Lower lobe of right lung (tissue), 2 donors: Measurements from ENCODE around the gene B3GLCT. TPM values are rescaled to one million over a fixed set of nuclear protein-coding genes. Genes with fewer than 3 reads are reported as not detected.

Experiments used
- ATAC-seq, 2 donors: fragments of 200-7000 bp; cut with Tn5 transposase; one replicate each; pipeline ENCODE4 v1.9.1; 2020 to 2022; ENCODE audit warnings: mild to moderate bottlenecking in 2 of 2, moderate library complexity in 2 of 2
- DNase-seq: peaks from one replicate; pipeline ENCODE4 v3.0.0-alpha.2; 2020
- H3K27ac ChIP-seq: fragments of 200-600 bp; one replicate; pipeline ENCODE4 v1.8.0; 2022
- H3K27me3 ChIP-seq: fragments of 200-600 bp; one replicate; pipeline ENCODE4 v1.8.0; 2022; ENCODE audit warnings: low read depth
- H3K36me3 ChIP-seq: fragments of 200-600 bp; one replicate; pipeline ENCODE4 v1.8.0; 2022; ENCODE audit warnings: mild to moderate bottlenecking
- H3K4me1 ChIP-seq: fragments of 200-600 bp; one replicate; pipeline ENCODE4 v1.8.0; 2022
- H3K4me3 ChIP-seq: fragments of 200-600 bp; one replicate; pipeline ENCODE4 v1.8.0; 2022; ENCODE audit warnings: mild to moderate bottlenecking
- H3K9me3 ChIP-seq: fragments of 200-600 bp; one replicate; pipeline ENCODE4 v1.8.0; 2022
- CTCF ChIP-seq: fragments of 200-600 bp; IDR thresholded peaks from one replicate; pipeline ENCODE4 v1.8.0; 2022; ENCODE audit warnings: antibody characterized with exemption, mild to moderate bottlenecking
- intact Hi-C: fragments of 100-400 bp; cut with DNase I; formaldehyde crosslinking; loops from one replicate; pipeline ENCODE4 v1.11.0; 2022
- long read RNA-seq: library from polyadenylated mRNA; unstranded; transcript quantifications from one replicate; pipeline ENCODE4 v2.0.0, GENCODE V29; 2021
- total RNA-seq: library from RNA; stranded (reverse); fragmentation: NEBNext Ultra II Directional; extraction: Animal tissue kit (Norgen Biotek cat#: 25700); gene quantifications from one replicate; pipeline ENCODE4 v1.2.1, GENCODE V29; 2021
- donor health status: DM: no; HTN: yes; CAD: no; lungs with severe emphysema.

The B3GLCT gene
- total RNA-seq, result 6.1 TPM
- long read RNA-seq, full-length matches to known transcripts, result 6 of 19 reads
- long read RNA-seq, partial matches to known transcripts, result 4 of 19 reads
- long read RNA-seq, other reads (novel, unspliced or antisense), result 9 of 19 reads

DNA sequence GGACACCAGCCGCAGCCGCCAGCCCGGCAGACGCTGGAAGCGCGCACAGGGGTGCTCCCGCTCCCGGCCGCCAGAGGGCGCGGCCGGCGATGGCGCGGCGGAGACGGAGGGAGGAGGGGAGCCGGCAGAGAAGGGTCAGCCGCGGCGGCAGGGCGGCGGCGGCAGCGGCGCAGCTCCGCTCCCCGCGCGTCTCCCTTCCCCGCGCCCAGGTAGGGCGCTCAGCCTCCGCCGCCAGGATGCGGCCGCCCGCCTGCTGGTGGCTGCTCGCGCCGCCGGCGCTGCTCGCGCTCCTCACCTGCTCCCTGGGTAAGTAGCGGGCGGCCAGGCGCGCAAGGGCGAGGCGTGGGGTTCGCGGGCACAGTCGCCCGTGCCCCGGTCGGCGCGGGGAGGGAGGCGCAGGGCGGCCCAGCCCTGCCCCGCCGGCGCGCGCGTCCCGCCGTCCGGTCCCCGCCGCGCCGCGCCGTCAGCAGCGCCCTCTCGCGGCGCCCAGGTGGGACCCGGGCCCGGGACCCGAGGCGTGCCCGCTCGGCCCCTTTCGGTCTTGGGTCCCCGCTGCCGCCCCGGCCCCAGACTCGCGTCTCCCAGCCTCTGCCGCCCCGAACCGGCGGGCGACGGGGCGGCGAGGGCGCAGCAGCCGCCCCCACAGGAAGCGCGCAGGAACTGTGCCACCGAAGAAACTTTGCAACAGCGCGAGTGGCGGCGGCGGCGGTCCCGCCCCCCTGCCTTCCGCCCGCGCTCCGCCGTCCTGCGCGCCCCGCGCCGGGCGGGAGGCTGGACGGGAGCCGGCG, at the start of gene B3GLCT:
Gene B3GLCT, plus strand, starts transcription at position 127 of the 788 bp plus-strand sequence. Its CDS starts 110 bp downstream, at position 237.
- H3K4me1 ChIP-seq, result peaks cover 12% of the 10 kb centered on the region
- ATAC-seq (peak; percentile 94 to 96), DNase-seq (peak; percentile 86)
- no peaks in the 10 kb centered on the region for H3K9me3 ChIP-seq
- H3K4me3 ChIP-seq, result peak within 1 kb of the TSS; percentile 79
- no peaks in the 10 kb centered on the region for H3K36me3 ChIP-seq
- no peaks in the 10 kb centered on the region for H3K27me3 ChIP-seq
- intact Hi-C loops, result no loop called here
- TF ChIP-seq CTCF, result peak; percentile 92
- H3K27ac ChIP-seq, result peak within 1 kb of the TSS; percentile 94

GRCh38 chr13:31150315-31150985, 49.3 kb upstream of the B3GLCT start:
- intact Hi-C loops, result no loop called here
- Histone ChIP-seq H3K9me3 (no peaks in the 10 kb centered on the region), H3K27me3 (no peaks in the 10 kb centered on the region), H3K27ac (no peak overlapping the region), H3K36me3 (peaks cover 100% of the 10 kb centered on the region), H3K4me3 (no peak overlapping the region), H3K4me1 (peaks cover 8% of the 10 kb centered on the region)
- DNase-seq (no peak), ATAC-seq (peak; percentile 84 to 97)
- no peak for TF ChIP-seq CTCF

DNA sequence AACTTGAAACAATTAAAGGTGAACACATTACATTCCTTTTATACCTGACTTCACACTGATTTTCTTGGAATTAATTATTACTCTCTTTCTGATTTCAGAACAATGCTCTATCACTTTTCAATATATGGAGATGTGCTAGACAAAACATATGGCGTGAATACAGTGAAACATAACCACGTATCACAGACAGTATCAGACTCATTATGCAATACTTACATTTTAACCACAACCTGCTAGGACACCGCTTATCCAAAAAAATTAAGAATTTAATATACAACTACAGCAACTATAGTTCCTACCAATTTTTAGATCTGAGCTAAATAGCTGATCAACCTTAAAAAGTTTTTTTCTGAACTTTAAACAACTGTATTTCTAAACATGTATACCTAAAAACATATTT, 47.9 kb upstream of the B3GLCT start:
- Histone ChIP-seq H3K27ac (no peak overlapping the region), H3K4me3 (no peak overlapping the region), H3K36me3 (peaks cover 100% of the 10 kb centered on the region), H3K4me1 (peaks cover 8% of the 10 kb centered on the region), H3K27me3 (no peaks in the 10 kb centered on the region), H3K9me3 (no peaks in the 10 kb centered on the region)
- no peak for TF ChIP-seq CTCF
- ATAC-seq (no peak), DNase-seq (no peak)
- intact Hi-C loops, result no loop called here

- Histone ChIP-seq H3K9me3 (no peaks in the 10 kb centered on the region), H3K27ac (no peak overlapping the region), H3K4me1 (peaks cover 19% of the 10 kb centered on the region), H3K27me3 (no peaks in the 10 kb centered on the region), H3K4me3 (no peak overlapping the region), H3K36me3 (peaks cover 87% of the 10 kb centered on the region)
- DNase-seq, result no peak
- intact Hi-C loops, result no loop called here
- no peak for TF ChIP-seq CTCF
- ATAC-seq, result no peak
These were observed 44.8 kb upstream of the B3GLCT start for GRCh38 chr13:31154939-31155338.

GRCh38 chr13:31159306-31159705, 40.5 kb upstream of the B3GLCT start:
- intact Hi-C loops, result no loop called here
- no peak overlapping the region for H3K4me3 ChIP-seq
- no peak for DNase-seq
- H3K9me3 ChIP-seq, result no peaks in the 10 kb centered on the region
- no peak overlapping the region for H3K27ac ChIP-seq
- H3K27me3 ChIP-seq, result no peaks in the 10 kb centered on the region
- peaks cover 26% of the 10 kb centered on the region for H3K4me1 ChIP-seq
- ATAC-seq, result no peak
- TF ChIP-seq CTCF, result no peak
- peaks cover 43% of the 10 kb centered on the region for H3K36me3 ChIP-seq
